ENCODE measurements around the gene TAB3. TPM values are rescaled to one million over a fixed set of nuclear protein-coding genes. Genes with fewer than 3 reads are reported as not detected.

TAB3 gene
- total RNA-seq, 1 experiment from 2014 or later: 28.4 TPM

DNA sequence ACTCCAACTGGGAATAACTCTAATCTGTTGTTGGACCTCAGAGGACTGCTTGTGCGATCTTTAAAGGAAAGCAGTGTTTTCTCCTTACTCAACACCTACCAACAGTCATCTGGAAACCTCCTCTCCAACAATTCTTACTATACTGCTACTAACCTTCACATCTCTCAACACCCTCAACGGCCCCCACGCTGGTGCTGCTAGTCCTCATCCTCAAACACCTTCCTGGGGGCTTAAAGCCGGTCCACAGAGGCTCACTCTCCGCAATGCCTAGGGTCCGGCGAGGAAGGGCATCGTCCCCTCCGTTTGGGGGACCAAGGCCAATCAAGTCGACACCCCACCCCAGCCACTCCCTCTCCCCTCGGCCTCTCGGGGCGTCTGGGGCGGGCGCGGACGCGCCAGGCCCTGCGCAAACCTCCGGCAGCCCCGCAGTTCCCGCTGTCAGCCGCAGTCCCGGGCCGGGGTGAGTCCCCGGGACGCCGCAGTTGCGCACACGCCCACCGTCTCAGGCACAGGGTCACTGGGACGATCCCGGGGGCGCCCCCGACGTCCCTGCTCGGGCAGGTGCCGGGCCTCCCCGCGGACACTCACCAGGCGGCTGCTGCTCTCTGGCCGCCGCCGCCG lies 418 bp downstream of the TAB3 start:
- H3K9me3 Mint-ChIP-seq (ENCODE audit: unreplicated experiment): no peaks in the 10 kb centered on the region
- H3K4me3 Mint-ChIP-seq (ENCODE audit: unreplicated experiment): peak overlapping the region; percentile 89
- H3K4me1 Mint-ChIP-seq (ENCODE audit: insufficient read depth, unreplicated experiment): peaks cover 22% of the 10 kb centered on the region
- H3K27me3 Mint-ChIP-seq (ENCODE audit: insufficient read depth, unreplicated experiment): peaks cover 33% of the 10 kb centered on the region
- intact Hi-C loops (cut with micrococcal nuclease): loop anchor here (5.0 kb wide), 1 partner anchor 69 kb away; no protein-coding TSS in a partner anchor
- ChIA-PET POLR2A (interaction anchor here (0.6 to 3.9 kb wide), 7 partner anchors 10 to 378 kb away, joined by 3 to 49 read pairs (median 5); no protein-coding TSS in a partner anchor), CTCF (interaction anchor here (1.3 kb wide), 1 partner anchor 10 kb away, joined by 3 read pairs; no protein-coding TSS in a partner anchor)
- TF ChIP-seq, protein P1, sequence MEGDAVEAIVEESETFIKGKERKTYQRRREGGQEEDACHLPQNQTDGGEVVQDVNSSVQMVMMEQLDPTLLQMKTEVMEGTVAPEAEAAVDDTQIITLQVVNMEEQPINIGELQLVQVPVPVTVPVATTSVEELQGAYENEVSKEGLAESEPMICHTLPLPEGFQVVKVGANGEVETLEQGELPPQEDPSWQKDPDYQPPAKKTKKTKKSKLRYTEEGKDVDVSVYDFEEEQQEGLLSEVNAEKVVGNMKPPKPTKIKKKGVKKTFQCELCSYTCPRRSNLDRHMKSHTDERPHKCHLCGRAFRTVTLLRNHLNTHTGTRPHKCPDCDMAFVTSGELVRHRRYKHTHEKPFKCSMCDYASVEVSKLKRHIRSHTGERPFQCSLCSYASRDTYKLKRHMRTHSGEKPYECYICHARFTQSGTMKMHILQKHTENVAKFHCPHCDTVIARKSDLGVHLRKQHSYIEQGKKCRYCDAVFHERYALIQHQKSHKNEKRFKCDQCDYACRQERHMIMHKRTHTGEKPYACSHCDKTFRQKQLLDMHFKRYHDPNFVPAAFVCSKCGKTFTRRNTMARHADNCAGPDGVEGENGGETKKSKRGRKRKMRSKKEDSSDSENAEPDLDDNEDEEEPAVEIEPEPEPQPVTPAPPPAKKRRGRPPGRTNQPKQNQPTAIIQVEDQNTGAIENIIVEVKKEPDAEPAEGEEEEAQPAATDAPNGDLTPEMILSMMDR (IDR thresholded peaks at IDR 0.05; ENCODE audit: unreplicated experiment): no peak
- H3K36me3 Mint-ChIP-seq (ENCODE audit: insufficient read depth, unreplicated experiment): peaks cover 7% of the 10 kb centered on the region
- DNase-seq (ENCODE audit: unreplicated experiment): peak; percentile 18
- H3K27ac Mint-ChIP-seq (ENCODE audit: low read depth, unreplicated experiment): peak overlapping the region; percentile 87
- BruUV-seq (replicated peaks): no TSS peak

DNA sequence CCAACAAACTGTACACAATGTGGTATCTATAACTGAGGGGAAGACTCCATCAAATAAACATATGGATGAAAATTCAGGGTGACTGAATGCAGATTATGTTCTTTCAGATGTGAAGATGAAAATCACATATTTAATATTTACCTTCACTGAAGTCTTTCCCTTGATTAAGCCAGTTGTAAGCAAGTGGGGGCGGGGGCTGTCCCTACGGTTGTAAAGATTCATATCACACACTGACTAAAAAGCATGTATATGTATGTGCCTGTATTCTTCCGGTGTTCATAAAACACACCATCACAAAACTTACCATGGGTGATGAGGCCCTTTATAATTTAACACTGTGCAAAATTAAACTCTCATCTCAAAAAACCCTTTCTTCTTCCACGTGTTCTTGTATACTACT lies 1.3 kb downstream of the TAB3 start:
- Mint-ChIP-seq H3K27me3 (ENCODE audit: insufficient read depth, unreplicated experiment) (peaks cover 33% of the 10 kb centered on the region), H3K36me3 (ENCODE audit: insufficient read depth, unreplicated experiment) (peaks cover 7% of the 10 kb centered on the region), H3K9me3 (ENCODE audit: unreplicated experiment) (no peaks in the 10 kb centered on the region), H3K27ac (ENCODE audit: low read depth, unreplicated experiment) (peak overlapping the region; percentile 87), H3K4me3 (ENCODE audit: unreplicated experiment) (peak overlapping the region; percentile 89), H3K4me1 (ENCODE audit: insufficient read depth, unreplicated experiment) (peaks cover 14% of the 10 kb centered on the region)
- DNase-seq (ENCODE audit: unreplicated experiment): no peak
- no TSS peak for BruUV-seq (replicated peaks)
- TF ChIP-seq, protein P1 (IDR thresholded peaks at IDR 0.05; ENCODE audit: unreplicated experiment): no peak
- intact Hi-C loops (cut with micrococcal nuclease): loop anchor here (5.0 kb wide), 1 partner anchor 70 kb away; no protein-coding TSS in a partner anchor
- ChIA-PET POLR2A (interaction anchor here (1.0 to 3.9 kb wide), 4 partner anchors 9 to 19 kb away, joined by 3 to 49 read pairs (median 16); no protein-coding TSS in a partner anchor), CTCF (interaction anchor here (0.8 to 1.3 kb wide), 3 partner anchors 9 to 71 kb away, joined by 3 read pairs; no protein-coding TSS in a partner anchor)

DNA sequence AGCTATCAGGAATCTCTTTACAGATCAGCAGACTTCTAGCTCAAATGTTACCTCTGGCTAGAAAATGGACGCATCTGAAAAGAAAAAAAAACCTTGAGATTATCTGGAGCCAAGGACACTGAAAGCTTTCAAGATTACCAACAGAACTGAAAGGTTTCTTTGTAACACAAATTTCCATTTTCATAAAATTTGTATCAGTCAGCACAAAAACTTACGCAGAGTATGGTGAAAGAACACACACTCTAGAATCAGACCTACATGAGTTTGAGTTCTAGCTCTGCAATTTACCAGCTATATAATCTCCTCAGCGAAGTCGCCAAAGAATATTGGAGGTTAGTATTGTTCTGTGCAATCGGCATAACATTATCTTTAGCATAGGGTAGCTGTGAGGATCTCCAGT lies 1.8 kb downstream of the TAB3 start:
- DNase-seq (ENCODE audit: unreplicated experiment): no peak
- peak overlapping the region; percentile 89 for H3K4me3 Mint-ChIP-seq (ENCODE audit: unreplicated experiment)
- POLR2A ChIA-PET: interaction anchor here (0.5 to 3.9 kb wide), 6 partner anchors 8 to 139 kb away, joined by 3 to 49 read pairs (median 8); no protein-coding TSS in a partner anchor
- peaks cover 10% of the 10 kb centered on the region for H3K4me1 Mint-ChIP-seq (ENCODE audit: insufficient read depth, unreplicated experiment)
- peaks cover 31% of the 10 kb centered on the region for H3K27me3 Mint-ChIP-seq (ENCODE audit: insufficient read depth, unreplicated experiment)
- H3K9me3 Mint-ChIP-seq (ENCODE audit: unreplicated experiment): no peaks in the 10 kb centered on the region
- H3K36me3 Mint-ChIP-seq (ENCODE audit: insufficient read depth, unreplicated experiment): peaks cover 7% of the 10 kb centered on the region
- TF ChIP-seq, protein P1 (IDR thresholded peaks at IDR 0.05; ENCODE audit: unreplicated experiment): no peak
- no TSS peak for BruUV-seq (replicated peaks)
- intact Hi-C loops (cut with micrococcal nuclease): loop anchor here (5.0 kb wide), 1 partner anchor 70 kb away; no protein-coding TSS in a partner anchor
- no peak overlapping the region for H3K27ac Mint-ChIP-seq (ENCODE audit: low read depth, unreplicated experiment)
- CTCF ChIA-PET: interaction anchor here (0.8 to 1.3 kb wide), 3 partner anchors 8 to 71 kb away, joined by 3 read pairs; no protein-coding TSS in a partner anchor

DNA sequence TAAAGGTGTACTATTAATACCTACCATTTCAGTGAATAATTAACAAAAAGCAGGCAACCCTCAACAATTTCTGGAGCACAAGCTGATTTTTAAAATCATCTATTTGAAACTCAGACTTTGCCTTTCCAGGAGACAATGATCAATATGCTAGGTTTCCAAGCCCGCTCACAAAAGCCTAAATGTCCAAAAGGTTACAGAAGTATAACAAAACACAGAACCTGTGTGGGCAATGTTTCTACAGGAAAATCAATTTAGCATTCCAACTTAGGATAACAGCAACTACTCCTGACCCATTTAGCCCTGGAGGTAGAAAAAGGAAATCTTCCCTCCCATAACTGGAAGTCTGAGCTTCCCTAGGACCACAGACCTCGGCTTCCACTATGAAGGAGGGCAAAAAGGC lies 3.9 kb downstream of the TAB3 start:
- H3K4me3 Mint-ChIP-seq (ENCODE audit: unreplicated experiment): no peak overlapping the region
- POLR2A ChIA-PET: interaction anchor here (0.6 to 1.0 kb wide), 3 partner anchors 10 to 153 kb away, joined by 3 to 4 read pairs (median 3); no protein-coding TSS in a partner anchor
- H3K27me3 Mint-ChIP-seq (ENCODE audit: insufficient read depth, unreplicated experiment): peaks cover 21% of the 10 kb centered on the region
- H3K27ac Mint-ChIP-seq (ENCODE audit: low read depth, unreplicated experiment): no peak overlapping the region
- BruUV-seq (replicated peaks): no TSS peak
- CTCF ChIA-PET: no interaction called here
- peaks cover 10% of the 10 kb centered on the region for H3K4me1 Mint-ChIP-seq (ENCODE audit: insufficient read depth, unreplicated experiment)
- TF ChIP-seq, protein P1 (IDR thresholded peaks at IDR 0.05; ENCODE audit: unreplicated experiment): no peak
- intact Hi-C loops (cut with micrococcal nuclease): loop anchor here (5.0 kb wide), 1 partner anchor 72 kb away; no protein-coding TSS in a partner anchor
- DNase-seq (ENCODE audit: unreplicated experiment): no peak
- H3K9me3 Mint-ChIP-seq (ENCODE audit: unreplicated experiment): no peaks in the 10 kb centered on the region
- peaks cover 7% of the 10 kb centered on the region for H3K36me3 Mint-ChIP-seq (ENCODE audit: insufficient read depth, unreplicated experiment)
